Mucosa of descending colon (tissue), 3 donors: Measurements from ENCODE around the gene PCDHA7. TPM values are rescaled to one million over a fixed set of nuclear protein-coding genes. Genes with fewer than 3 reads are reported as not detected.

Source experiments
- ATAC-seq: fragments of 200-7000 bp; cut with Tn5 transposase; one replicate; pipeline ENCODE4 v1.9.1; 2020; ENCODE audit warnings: mild to moderate bottlenecking, moderate library complexity
- DNase-seq, 3 donors: peaks; one replicate each; pipeline ENCODE4 v3.0.0-alpha.2; 2020
- H3K36me3 ChIP-seq: fragments of 200-600 bp; one replicate; pipeline ENCODE4 v1.8.0; 2021; ENCODE audit warnings: low read depth, mild to moderate bottlenecking
- H3K4me1 ChIP-seq: fragments of 200-600 bp; one replicate; pipeline ENCODE4 v1.8.0; 2021; ENCODE audit warnings: low read depth, mild to moderate bottlenecking
- H3K4me3 ChIP-seq: fragments of 200-600 bp; one replicate; pipeline ENCODE4 v1.8.0; 2021; ENCODE audit warnings: mild to moderate bottlenecking
- H3K9me3 ChIP-seq: fragments of 200-600 bp; one replicate; pipeline ENCODE4 v1.8.0; 2021; ENCODE audit warnings: mild to moderate bottlenecking
- intact Hi-C, 2 donors: fragments of 100-400 bp; cut with DNase I in 1 of 2; cut with micrococcal nuclease in 1 of 2; formaldehyde crosslinking; loops; one replicate each; pipeline versions ENCODE4 v1.11.0 to v1.11.1; 2022; cut with DNase I, micrococcal nuclease
- total RNA-seq, 3 donors: library from RNA; stranded (reverse); fragmentation: NEBNext Ultra II Directional in 2 of 3; extraction: Animal tissue kit (Norgen Biotek cat#: 25700) in 2 of 3; gene quantifications; one replicate each; pipeline versions ENCODE4 v1.2.1 to v1.2.4, GENCODE V29; 2021 to 2023
- TF ChIP-seq, protein P1 (sequence below): fragments of 200-600 bp; IDR thresholded peaks from one replicate; pipeline ENCODE4 v1.8.0; 2022; ENCODE audit warnings: antibody characterized with exemption, mild to moderate bottlenecking
- donor health status: DM: no; HTN: no; CAD: no; lungs with moderate emphysema.
- donor health status: DM: no; HTN: no; CAD: no.
- donor health status: DM: no; HTN: yes; CAD: no.

PCDHA7 gene
- total RNA-seq, 3 donors from 2014 or later: 0.35 to 0.41 TPM; not detected in 1

GRCh38 chr5:140877262-140877581, 43.2 kb downstream of the PCDHA7 start:
- H3K4me3 ChIP-seq: no peak overlapping the region
- H3K9me3 ChIP-seq: peaks cover 62% of the 10 kb centered on the region
- no peaks in the 10 kb centered on the region for H3K36me3 ChIP-seq
- DNase-seq (peak in 1 of 3 donors; percentile 41), ATAC-seq (no peak)
- TF ChIP-seq, protein P1, sequence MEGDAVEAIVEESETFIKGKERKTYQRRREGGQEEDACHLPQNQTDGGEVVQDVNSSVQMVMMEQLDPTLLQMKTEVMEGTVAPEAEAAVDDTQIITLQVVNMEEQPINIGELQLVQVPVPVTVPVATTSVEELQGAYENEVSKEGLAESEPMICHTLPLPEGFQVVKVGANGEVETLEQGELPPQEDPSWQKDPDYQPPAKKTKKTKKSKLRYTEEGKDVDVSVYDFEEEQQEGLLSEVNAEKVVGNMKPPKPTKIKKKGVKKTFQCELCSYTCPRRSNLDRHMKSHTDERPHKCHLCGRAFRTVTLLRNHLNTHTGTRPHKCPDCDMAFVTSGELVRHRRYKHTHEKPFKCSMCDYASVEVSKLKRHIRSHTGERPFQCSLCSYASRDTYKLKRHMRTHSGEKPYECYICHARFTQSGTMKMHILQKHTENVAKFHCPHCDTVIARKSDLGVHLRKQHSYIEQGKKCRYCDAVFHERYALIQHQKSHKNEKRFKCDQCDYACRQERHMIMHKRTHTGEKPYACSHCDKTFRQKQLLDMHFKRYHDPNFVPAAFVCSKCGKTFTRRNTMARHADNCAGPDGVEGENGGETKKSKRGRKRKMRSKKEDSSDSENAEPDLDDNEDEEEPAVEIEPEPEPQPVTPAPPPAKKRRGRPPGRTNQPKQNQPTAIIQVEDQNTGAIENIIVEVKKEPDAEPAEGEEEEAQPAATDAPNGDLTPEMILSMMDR: no peak
- intact Hi-C loops: no loop called here
- no peaks in the 10 kb centered on the region for H3K4me1 ChIP-seq

GRCh38 chr5:140881889-140882590, 48.0 kb downstream of the PCDHA7 start, which contains the start of gene PCDHA13:
PCDHA13 (plus strand) TSS chr5:140882124; CDS start chr5:140882269, 145 bp downstream.
- intact Hi-C loops: no loop called here
- H3K9me3 ChIP-seq: peaks cover 67% of the 10 kb centered on the region
- TF ChIP-seq, protein P1: no peak
- no peak for ATAC-seq
- no peak within 1 kb of the TSS for H3K4me3 ChIP-seq
- H3K36me3 ChIP-seq: no peaks in the 10 kb centered on the region
- DNase-seq: peak in 1 of 3 donors; percentile 22
- H3K4me1 ChIP-seq: no peaks in the 10 kb centered on the region

- Histone ChIP-seq H3K4me3 (no peak overlapping the region), H3K36me3 (no peaks in the 10 kb centered on the region), H3K4me1 (no peaks in the 10 kb centered on the region), H3K9me3 (peaks cover 62% of the 10 kb centered on the region)
- TF ChIP-seq, protein P1: no peak
- no peak for ATAC-seq
- intact Hi-C loops: no loop called here
- no peak for DNase-seq
These were observed 48.5 kb downstream of the PCDHA7 start for GRCh38 chr5:140882591-140882899.

DNA sequence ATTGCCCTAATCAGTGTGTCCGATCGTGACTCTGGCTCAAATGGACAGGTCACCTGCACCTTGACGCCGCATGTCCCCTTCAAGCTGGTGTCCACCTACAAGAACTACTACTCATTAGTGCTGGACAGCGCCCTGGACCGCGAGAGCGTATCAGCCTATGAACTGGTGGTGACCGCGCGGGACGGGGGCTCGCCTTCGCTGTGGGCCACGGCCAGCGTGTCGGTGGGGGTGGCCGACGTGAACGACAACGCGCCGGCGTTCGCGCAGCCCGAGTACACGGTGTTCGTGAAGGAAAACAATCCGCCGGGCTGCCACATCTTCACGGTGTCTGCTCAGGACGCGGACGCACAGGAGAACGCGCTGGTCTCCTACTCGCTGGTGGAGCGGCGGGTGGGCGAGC, 49.3 kb downstream of the PCDHA7 start:
- Histone ChIP-seq H3K9me3 (peaks cover 57% of the 10 kb centered on the region), H3K36me3 (no peaks in the 10 kb centered on the region), H3K4me1 (no peaks in the 10 kb centered on the region), H3K4me3 (no peak overlapping the region)
- TF ChIP-seq, protein P1: no peak
- intact Hi-C loops: no loop called here
- ATAC-seq (no peak), DNase-seq (no peak)

DNA sequence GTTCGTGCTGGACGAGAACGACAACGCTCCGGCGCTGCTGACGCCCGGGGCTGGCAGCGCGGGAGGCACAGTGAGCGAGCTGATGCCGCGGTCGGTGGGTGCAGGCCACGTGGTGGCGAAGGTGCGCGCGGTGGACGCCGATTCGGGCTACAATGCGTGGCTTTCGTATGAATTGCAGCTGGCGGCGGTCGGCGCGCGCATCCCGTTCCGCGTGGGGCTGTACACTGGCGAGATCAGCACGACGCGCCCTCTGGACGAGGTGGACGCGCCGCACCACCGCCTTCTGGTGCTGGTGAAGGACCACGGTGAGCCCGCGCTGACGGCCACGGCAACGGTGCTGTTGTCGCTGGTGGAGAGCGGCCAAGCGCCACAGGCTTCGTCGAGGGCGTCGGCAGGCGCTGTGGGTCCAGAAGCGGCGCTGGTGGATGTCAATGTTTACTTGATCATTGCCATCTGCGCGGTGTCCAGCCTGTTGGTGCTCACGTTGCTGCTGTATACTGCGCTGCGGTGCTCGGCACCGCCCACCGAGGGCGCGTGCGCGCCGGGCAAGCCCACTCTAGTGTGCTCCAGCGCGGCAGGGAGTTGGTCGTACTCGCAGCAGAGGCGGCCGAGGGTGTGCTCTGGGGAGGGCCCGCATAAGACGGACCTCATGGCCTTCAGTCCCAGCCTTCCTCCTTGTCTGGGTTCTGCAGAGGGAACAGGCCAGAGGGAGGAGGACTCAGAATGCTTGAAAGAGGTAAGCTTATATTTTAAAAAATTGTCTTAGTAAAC, 50.0 kb downstream of the PCDHA7 start:
- intact Hi-C loops: no loop called here
- Histone ChIP-seq H3K4me1 (no peaks in the 10 kb centered on the region), H3K4me3 (no peak overlapping the region), H3K9me3 (peaks cover 51% of the 10 kb centered on the region), H3K36me3 (no peaks in the 10 kb centered on the region)
- ATAC-seq (no peak), DNase-seq (no peak)
- TF ChIP-seq, protein P1: no peak

Other genes starting within 250 kb of the PCDHA7 start
- gene CD14, start 201.1 kb upstream of the PCDHA7 start, total RNA-seq: 10 to 100 TPM; 35.8 to 92.8 (median 90.9) TPM
- 10 to 100 TPM; 13.6 to 21.7 (median 16.8) TPM for gene TMCO6, start 194.8 kb upstream of the PCDHA7 start, total RNA-seq
- 10 to 100 TPM; 63.5 to 93.1 (median 83.0) TPM for gene NDUFA2, start 186.6 kb upstream of the PCDHA7 start, total RNA-seq
- gene IK, start 186.4 kb upstream of the PCDHA7 start, total RNA-seq: 10 to 100 TPM; 79.8 to 98.1 (median 79.9) TPM
- gene WDR55, start 169.4 kb upstream of the PCDHA7 start, total RNA-seq: 10 to 100 TPM; 32.3 to 42.3 (median 42.2) TPM
- gene DND1, start 160.7 kb upstream of the PCDHA7 start, total RNA-seq: 1 to 10 TPM in 2 of 3 donors, under 1 TPM in 1; 0.95 to 1.6 (median 1.1) TPM
- gene HARS1, start 142.9 kb upstream of the PCDHA7 start, total RNA-seq: 10 to 100 TPM; 44.5 to 58.3 (median 56.4) TPM
- gene HARS2, start 142.8 kb upstream of the PCDHA7 start, total RNA-seq: 10 to 100 TPM; 28.9 to 43.3 (median 39.6) TPM
- 10 to 100 TPM; 43.8 to 59.7 (median 45.9) TPM for gene ZMAT2, start 133.8 kb upstream of the PCDHA7 start, total RNA-seq
- gene PCDHA1, start 48.1 kb upstream of the PCDHA7 start, total RNA-seq: under 1 TPM in 1 of 3 donors, not detected in 2; 0.32 TPM
- gene PCDHA2, start 39.4 kb upstream of the PCDHA7 start, total RNA-seq: under 1 TPM in 1 of 3 donors, not detected in 2; 0.32 TPM
- 1 to 10 TPM in 1 of 3 donors, under 1 TPM in 1, not detected in 1; 0.06 to 1.3 TPM for gene PCDHA3, start 33.2 kb upstream of the PCDHA7 start, total RNA-seq
- under 1 TPM; 0.24 to 0.93 (median 0.85) TPM for gene PCDHA4, start 27.2 kb upstream of the PCDHA7 start, total RNA-seq
- under 1 TPM; 0.10 to 0.35 (median 0.26) TPM for gene PCDHA5, start 12.7 kb upstream of the PCDHA7 start, total RNA-seq
- under 1 TPM; 0.29 to 0.47 (median 0.35) TPM for gene PCDHA6, start 6.3 kb upstream of the PCDHA7 start, total RNA-seq
- under 1 TPM in 2 of 3 donors, not detected in 1; 0.14 to 0.19 TPM for gene PCDHA8, start 6.9 kb downstream of the PCDHA7 start, total RNA-seq
- gene PCDHA9, start 14.1 kb downstream of the PCDHA7 start, total RNA-seq: under 1 TPM in 2 of 3 donors, not detected in 1; 0.16 to 0.17 TPM
- under 1 TPM; 0.27 to 0.47 (median 0.29) TPM for gene PCDHA10, start 21.6 kb downstream of the PCDHA7 start, total RNA-seq
- under 1 TPM in 2 of 3 donors, not detected in 1; 0.19 to 0.58 TPM for gene PCDHA11, start 34.7 kb downstream of the PCDHA7 start, total RNA-seq
- under 1 TPM in 2 of 3 donors, not detected in 1; 0.14 to 0.41 TPM for gene PCDHA12, start 41.0 kb downstream of the PCDHA7 start, total RNA-seq
- under 1 TPM in 2 of 3 donors, not detected in 1; 0.23 to 0.32 TPM for gene PCDHA13, start 47.9 kb downstream of the PCDHA7 start, total RNA-seq
- under 1 TPM; 0.14 to 0.95 (median 0.24) TPM for gene PCDHAC1, start 92.0 kb downstream of the PCDHA7 start, total RNA-seq
- 1 to 10 TPM in 1 of 3 donors, under 1 TPM in 2; 0.31 to 1.3 (median 0.61) TPM for gene PCDHAC2, start 132.2 kb downstream of the PCDHA7 start, total RNA-seq
- gene PCDHB1, start 217.1 kb downstream of the PCDHA7 start, total RNA-seq: under 1 TPM in 1 of 3 donors, not detected in 2; 0.25 TPM